GM21529 (cell line): ENCODE data around the gene CLRN1.

Experiments used
- ATAC-seq: cut with Tn5 transposase; IDR thresholded peaks from one replicate; pipeline ENCODE4 v1.9.1; 2021; ENCODE audit not compliant: unreplicated experiment

CLRN1 gene

GRCh38 chr3:150925751-150926201, 46.8 kb downstream of the CLRN1 start:
- peak; percentile 95 for ATAC-seq

- ATAC-seq, result no peak
Measured at GRCh38 chr3:150922611-150923010, 49.9 kb downstream of the CLRN1 start.

GRCh38 chr3:150921209-150921608, 51.3 kb downstream of the CLRN1 start:
- ATAC-seq, result no peak

GRCh38 chr3:150920236-150920635, 52.3 kb downstream of the CLRN1 start:
- ATAC-seq, result no peak

GRCh38 chr3:150917951-150918350, 54.6 kb downstream of the CLRN1 start:
- no peak for ATAC-seq

GRCh38 chr3:150913133-150913922, 59.2 kb downstream of the CLRN1 start:
- no peak for ATAC-seq

- ATAC-seq, result peak; percentile 74
Measured at GRCh38 chr3:150912501-150912900, 60.0 kb downstream of the CLRN1 start.

- ATAC-seq, result no peak
Measured at GRCh38 chr3:150911771-150912170, 60.8 kb downstream of the CLRN1 start.

- ATAC-seq, result no peak
Measured at GRCh38 chr3:150906461-150906860, 66.1 kb downstream of the CLRN1 start.

GRCh38 chr3:150905746-150906145, 66.8 kb downstream of the CLRN1 start:
- no peak for ATAC-seq

GRCh38 chr3:150905339-150905738, 67.2 kb downstream of the CLRN1 start, which contains the start of gene MINDY4B:
TSS of gene MINDY4B (minus strand) at chr3:150905439. CDS start at chr3:150905439, 0 bp downstream.
- no peak for ATAC-seq

- ATAC-seq, result no peak
Measured at GRCh38 chr3:150902988-150903387, 69.5 kb downstream of the CLRN1 start.

- ATAC-seq, result no peak
Measured at GRCh38 chr3:150901793-150902192, 70.7 kb downstream of the CLRN1 start.

- no peak for ATAC-seq
Measured at GRCh38 chr3:150899141-150899540, 73.4 kb downstream of the CLRN1 start.

- no peak for ATAC-seq
Measured at GRCh38 chr3:150898046-150898754, 74.3 kb downstream of the CLRN1 start.

- ATAC-seq, result no peak
Measured at GRCh38 chr3:150897592-150897991, 74.9 kb downstream of the CLRN1 start.

- no peak for ATAC-seq
Measured at GRCh38 chr3:150890831-150891230, 81.7 kb downstream of the CLRN1 start.

- no peak for ATAC-seq
Measured at GRCh38 chr3:150890295-150890694, 82.2 kb downstream of the CLRN1 start.

- ATAC-seq, result no peak
Measured at GRCh38 chr3:150889106-150889505, 83.4 kb downstream of the CLRN1 start.

- no peak for ATAC-seq
Measured at GRCh38 chr3:150887031-150887430, 85.5 kb downstream of the CLRN1 start.

- ATAC-seq, result no peak
Measured at GRCh38 chr3:150885535-150885934, 87.0 kb downstream of the CLRN1 start.

- no peak for ATAC-seq
Measured at GRCh38 chr3:150878996-150879575, 93.4 kb downstream of the CLRN1 start.
